RWPE2 (cell line): ENCODE measurements around the gene DNAL1.

Experiments used
- ATAC-seq: fragments of 200-7000 bp; cut with Tn5 transposase; 3 replicates; pipeline ENCODE4 v1.9.1; 2021; ENCODE audit warnings: low read depth
- DNase-seq: peaks from one replicate; pipeline ENCODE4 v3.0.0-alpha.2; 2020; ENCODE audit warnings: low spot score
- H3K27ac ChIP-seq: fragments of 450-650 bp; 2 replicates; pipeline ENCODE4 v1.5.1; 2017; ENCODE audit warnings: mild to moderate bottlenecking; ENCODE audit not compliant: poor library complexity, severe bottlenecking
- H3K27me3 ChIP-seq: fragments of 250-450 bp; sonication (Bioruptor Pico); 2 replicates; pipeline ENCODE4 v1.5.1; 2021; ENCODE audit warnings: mild to moderate bottlenecking, moderate library complexity; ENCODE audit not compliant: insufficient read depth, poor library complexity, severe bottlenecking
- H3K36me3 ChIP-seq: fragments of 250-450 bp; sonication (Bioruptor Pico); 2 replicates; pipeline ENCODE4 v1.5.1; 2020; ENCODE audit warnings: low read depth, mild to moderate bottlenecking, moderate library complexity
- H3K4me1 ChIP-seq: fragments of 250-450 bp; sonication (Bioruptor Pico); 2 replicates; pipeline ENCODE4 v1.5.1; 2021; ENCODE audit warnings: mild to moderate bottlenecking, moderate library complexity; ENCODE audit not compliant: insufficient read depth, poor library complexity, severe bottlenecking
- H3K4me3 ChIP-seq: fragments of 250-450 bp; sonication (Bioruptor Pico); 2 replicates; pipeline ENCODE4 v1.5.1; 2021; ENCODE audit warnings: mild to moderate bottlenecking, moderate library complexity; ENCODE audit not compliant: severe bottlenecking
- H3K9me3 ChIP-seq: fragments of 250-450 bp; sonication (Bioruptor Pico); 2 replicates; pipeline ENCODE4 v1.5.1; 2021; ENCODE audit warnings: mild to moderate bottlenecking, moderate library complexity; ENCODE audit not compliant: severe bottlenecking
- TF ChIP-seq, protein P1 (sequence below): fragments of 450-650 bp; IDR thresholded peaks from one replicate; pipeline ENCODE4 v1.5.1; 2017; ENCODE audit warnings: mild to moderate bottlenecking, moderate library complexity; ENCODE audit not compliant: poor library complexity, severe bottlenecking

DNAL1 gene

GRCh38 chr14:73720636-73721035, 75.8 kb downstream of the DNAL1 start:
- no peaks in the 10 kb centered on the region for H3K9me3 ChIP-seq
- peaks cover 78% of the 10 kb centered on the region for H3K36me3 ChIP-seq
- H3K27me3 ChIP-seq: no peaks in the 10 kb centered on the region
- H3K4me1 ChIP-seq: peaks cover 25% of the 10 kb centered on the region
- ATAC-seq (no peak), DNase-seq (no peak)
- TF ChIP-seq, protein P1, sequence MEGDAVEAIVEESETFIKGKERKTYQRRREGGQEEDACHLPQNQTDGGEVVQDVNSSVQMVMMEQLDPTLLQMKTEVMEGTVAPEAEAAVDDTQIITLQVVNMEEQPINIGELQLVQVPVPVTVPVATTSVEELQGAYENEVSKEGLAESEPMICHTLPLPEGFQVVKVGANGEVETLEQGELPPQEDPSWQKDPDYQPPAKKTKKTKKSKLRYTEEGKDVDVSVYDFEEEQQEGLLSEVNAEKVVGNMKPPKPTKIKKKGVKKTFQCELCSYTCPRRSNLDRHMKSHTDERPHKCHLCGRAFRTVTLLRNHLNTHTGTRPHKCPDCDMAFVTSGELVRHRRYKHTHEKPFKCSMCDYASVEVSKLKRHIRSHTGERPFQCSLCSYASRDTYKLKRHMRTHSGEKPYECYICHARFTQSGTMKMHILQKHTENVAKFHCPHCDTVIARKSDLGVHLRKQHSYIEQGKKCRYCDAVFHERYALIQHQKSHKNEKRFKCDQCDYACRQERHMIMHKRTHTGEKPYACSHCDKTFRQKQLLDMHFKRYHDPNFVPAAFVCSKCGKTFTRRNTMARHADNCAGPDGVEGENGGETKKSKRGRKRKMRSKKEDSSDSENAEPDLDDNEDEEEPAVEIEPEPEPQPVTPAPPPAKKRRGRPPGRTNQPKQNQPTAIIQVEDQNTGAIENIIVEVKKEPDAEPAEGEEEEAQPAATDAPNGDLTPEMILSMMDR: no peak
- no peak overlapping the region for H3K4me3 ChIP-seq
- no peak overlapping the region for H3K27ac ChIP-seq

GRCh38 chr14:73721101-73721821, 76.5 kb downstream of the DNAL1 start:
- ATAC-seq (no peak), DNase-seq (no peak)
- H3K27ac ChIP-seq: no peak overlapping the region
- peaks cover 81% of the 10 kb centered on the region for H3K36me3 ChIP-seq
- H3K9me3 ChIP-seq: no peaks in the 10 kb centered on the region
- TF ChIP-seq, protein P1: no peak
- H3K4me1 ChIP-seq: peaks cover 30% of the 10 kb centered on the region
- H3K27me3 ChIP-seq: no peaks in the 10 kb centered on the region
- no peak overlapping the region for H3K4me3 ChIP-seq

DNA sequence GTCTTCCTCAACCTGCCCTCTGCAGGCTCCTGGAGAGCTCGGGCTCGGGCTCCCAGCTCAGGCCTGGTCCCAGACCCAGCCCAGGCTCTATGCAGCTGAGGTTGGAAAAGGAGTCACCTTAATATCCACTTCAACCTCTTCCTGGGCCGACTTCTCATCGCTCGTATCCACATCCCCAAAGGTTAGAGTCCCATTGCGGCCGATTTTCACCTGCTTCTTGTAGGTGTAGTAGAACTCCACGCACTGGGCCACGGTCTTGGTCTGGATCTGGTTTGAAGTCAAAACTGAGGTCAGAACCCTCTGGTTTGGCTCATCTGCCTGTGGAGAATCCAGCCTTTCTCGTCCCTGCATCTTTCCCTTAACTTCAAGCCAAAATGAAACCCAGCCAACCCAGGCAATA, 77.8 kb downstream of the DNAL1 start:
- Histone ChIP-seq H3K9me3 (no peaks in the 10 kb centered on the region), H3K4me3 (no peak overlapping the region), H3K27me3 (no peaks in the 10 kb centered on the region), H3K27ac (peak overlapping the region; percentile 89), H3K36me3 (peaks cover 84% of the 10 kb centered on the region), H3K4me1 (peaks cover 30% of the 10 kb centered on the region)
- peak; percentile 70 for DNase-seq
- TF ChIP-seq, protein P1: no peak
- no peak for ATAC-seq

DNA sequence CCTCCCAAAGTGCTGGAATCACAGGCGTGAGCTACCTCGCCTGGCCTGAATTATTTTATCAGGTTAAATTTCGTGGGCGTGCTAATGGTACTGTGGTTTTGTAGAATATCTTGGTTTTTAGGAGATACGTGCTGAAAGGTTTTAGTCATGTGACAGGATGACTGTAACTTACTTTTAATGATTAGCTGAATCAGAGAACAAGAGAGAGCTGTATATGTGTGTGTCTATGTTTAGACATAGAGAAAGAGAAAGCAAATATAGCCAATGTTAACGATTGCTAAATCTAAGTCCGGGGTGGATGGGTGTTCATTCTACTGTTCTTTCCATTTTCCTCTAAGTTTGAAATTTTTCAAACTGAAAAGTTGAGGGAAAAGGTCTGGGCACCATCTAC, 78.6 kb downstream of the DNAL1 start:
- H3K4me1 ChIP-seq: peaks cover 30% of the 10 kb centered on the region
- peaks cover 84% of the 10 kb centered on the region for H3K36me3 ChIP-seq
- DNase-seq (no peak), ATAC-seq (no peak)
- TF ChIP-seq, protein P1: no peak
- H3K27ac ChIP-seq: peak overlapping the region; percentile 89
- H3K27me3 ChIP-seq: no peaks in the 10 kb centered on the region
- no peak overlapping the region for H3K4me3 ChIP-seq
- no peaks in the 10 kb centered on the region for H3K9me3 ChIP-seq
